GM19043 (cell line): ENCODE measurements around the gene CCDC196.
A peak's percentile ranks its signal among the peaks of the same experiment; 100 is the strongest.
"Not testable (repeated sequence)": the region's sequence is repeated elsewhere in the genome, so short reads cannot be mapped to it uniquely, and the experiment has no call there.

Source experiments
- ATAC-seq: cut with Tn5 transposase; IDR thresholded peaks from one replicate; pipeline ENCODE4 v1.9.1; 2021; ENCODE audit warnings: low read depth; ENCODE audit not compliant: unreplicated experiment

Gene CCDC196

DNA sequence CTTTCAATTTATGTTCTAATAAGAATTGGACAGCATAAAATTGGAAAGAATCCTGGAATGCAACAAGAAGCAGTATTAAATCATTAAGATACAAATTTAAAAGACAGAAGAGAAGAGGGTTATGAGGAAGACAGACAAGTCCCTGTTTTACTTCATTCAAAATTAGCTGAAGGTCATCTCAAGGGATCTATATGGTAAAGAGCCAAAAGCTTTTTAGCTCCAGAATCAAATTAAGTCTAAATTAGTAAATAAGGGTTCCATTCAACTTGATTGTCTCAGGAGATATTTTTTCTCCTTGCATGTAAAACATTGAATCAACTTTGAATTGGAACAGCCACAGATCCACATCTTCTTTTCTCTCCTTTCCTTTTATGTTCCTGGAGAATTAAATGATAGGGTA, 7.6 kb downstream of the CCDC196 start:
- ATAC-seq, result no peak

DNA sequence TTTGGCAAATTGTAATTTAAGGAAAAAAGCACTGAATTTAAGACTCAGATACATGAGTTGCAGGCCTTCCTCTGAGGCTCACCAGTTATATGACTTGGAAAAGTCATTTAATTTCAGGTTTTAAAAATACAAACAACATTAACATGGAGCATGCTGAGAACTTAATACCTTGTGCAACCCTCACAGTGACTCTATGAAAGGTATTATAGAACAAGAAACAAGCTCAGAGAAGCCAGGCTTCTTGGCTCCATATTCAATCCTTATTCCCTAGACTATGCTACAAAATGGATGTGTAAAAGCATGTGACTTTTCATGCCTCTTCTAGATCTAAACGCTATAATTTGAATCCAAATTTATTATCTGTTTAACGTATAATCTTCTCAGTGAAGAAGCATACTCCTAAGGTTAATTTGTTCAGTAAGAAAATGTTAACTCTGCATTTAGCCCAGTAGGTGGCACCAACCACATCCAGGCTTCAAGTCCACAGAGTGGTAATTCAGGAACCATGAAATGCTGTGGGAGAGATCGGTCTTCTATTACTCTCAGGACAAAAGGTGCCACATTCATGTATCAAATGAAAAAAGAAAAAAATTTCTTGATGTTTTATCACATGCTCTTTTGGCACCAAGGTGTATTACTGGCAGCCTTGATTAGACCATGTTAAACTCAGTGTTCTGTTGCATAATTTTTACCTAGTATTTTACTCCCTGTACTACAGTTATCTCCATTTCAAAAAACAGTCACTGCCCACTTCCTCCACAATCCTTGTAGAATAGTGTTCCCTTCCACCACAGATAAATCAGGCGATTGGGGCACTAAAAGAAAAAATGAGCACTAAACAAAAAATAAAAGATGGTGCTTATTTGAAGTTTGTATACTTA, 9.3 kb downstream of the CCDC196 start:
- ATAC-seq, result peak; percentile 59

DNA sequence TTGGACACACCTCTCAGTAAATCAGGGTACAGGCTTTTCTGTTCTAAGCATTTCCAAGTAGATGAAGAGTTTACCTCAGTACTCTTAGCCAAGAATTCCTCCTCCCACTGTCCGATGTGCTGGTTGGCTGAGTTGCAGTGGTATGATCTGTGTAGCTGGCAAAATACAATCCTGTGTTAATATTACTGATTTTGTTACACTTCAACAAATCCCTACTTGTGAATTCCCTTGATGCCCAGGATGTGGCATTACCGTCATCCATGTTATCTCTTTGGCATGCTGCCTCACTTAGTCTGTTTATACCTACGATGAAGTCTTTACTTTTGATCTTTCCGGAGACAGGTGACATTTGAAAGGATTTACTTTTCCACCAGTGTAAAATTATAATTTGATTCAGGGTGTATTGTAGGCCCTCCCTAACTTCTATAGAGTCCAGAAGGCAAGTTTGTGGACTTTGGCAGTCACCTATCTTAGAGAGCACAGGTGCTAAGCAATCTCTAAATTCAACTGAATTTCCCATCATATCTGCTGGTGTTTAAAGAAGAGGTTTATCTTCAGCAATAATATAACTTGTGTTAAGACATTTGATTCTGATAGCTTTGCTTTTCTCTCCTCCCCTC, 10.1 kb downstream of the CCDC196 start:
- ATAC-seq, result no peak

DNA sequence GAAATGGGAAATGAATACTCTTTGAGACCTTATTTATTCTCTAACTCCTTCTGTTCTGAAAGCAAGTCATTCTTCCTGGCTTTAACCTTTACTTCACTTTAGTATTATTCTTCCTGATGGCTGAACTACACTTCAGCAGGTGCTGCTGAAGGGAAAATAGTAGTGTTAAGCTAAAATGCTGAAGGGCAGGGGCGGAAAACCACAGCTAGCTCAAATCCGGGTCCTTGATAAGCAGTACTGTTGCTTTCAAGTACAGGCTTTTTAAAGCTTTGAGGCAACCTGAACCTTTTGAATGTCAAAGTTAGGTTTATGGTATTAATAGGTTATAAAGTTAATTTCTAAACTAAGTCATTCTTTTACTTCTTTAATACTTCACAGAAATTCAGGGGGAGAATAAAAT, 10.7 kb downstream of the CCDC196 start:
- ATAC-seq, result no peak

DNA sequence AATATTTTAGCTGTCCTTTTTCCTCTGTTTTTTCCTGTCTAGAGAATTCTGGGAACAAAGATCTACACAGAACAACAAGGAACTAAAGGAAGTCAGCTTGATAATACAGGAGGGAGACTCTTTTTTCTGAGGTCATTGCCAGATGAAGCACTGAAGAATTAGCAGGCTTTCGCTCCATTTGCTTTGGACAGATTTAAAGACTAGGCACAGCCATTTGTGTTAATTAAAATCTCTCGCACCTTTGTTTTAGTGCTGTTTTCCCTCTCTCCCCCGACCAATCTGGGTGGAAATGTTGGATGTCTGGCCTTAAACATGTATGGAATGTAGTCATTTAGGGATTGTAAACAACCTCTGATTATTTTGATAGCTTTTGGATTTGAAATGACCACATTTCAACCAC, 12.1 kb downstream of the CCDC196 start:
- no peak for ATAC-seq

DNA sequence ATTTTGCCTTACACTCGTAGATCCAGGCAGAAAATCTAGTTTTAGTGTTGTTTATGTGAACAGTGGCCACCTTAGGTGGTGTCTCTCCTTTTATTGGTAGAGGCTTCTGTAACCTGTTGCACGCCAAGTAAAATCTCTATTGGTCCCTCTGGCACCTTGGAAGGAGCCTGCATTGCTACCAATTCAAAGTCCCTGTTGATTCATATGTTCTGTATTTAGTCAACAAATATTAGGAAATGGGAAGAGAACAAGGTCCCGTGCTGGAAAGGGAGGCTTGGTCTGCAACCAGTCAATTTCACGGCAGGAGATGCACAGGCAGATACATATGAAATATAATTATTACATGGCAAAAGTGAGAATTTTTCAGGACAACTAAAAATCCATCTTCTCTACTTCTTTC, 15.4 kb downstream of the CCDC196 start:
- no peak for ATAC-seq

DNA sequence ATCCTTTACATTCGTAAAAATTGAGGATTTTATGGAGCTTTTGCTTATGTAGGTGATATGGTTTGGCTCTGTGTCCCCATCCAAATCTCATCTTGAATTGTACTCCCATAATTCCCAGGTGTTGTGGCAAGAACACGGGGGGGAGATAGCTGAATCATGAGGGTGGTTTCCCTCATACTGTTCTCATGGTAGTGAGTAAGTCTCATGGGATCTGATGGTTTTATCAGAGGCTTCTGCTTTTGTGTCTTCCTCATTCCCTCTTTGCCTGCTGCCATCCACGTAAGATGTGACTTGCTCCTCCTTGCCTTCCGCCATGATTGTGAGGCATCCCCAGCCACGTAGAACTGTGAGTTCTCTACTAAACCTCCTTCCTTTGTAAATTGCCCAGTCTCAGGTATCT, 16.7 kb downstream of the CCDC196 start:
- not testable (repeated sequence) for ATAC-seq

DNA sequence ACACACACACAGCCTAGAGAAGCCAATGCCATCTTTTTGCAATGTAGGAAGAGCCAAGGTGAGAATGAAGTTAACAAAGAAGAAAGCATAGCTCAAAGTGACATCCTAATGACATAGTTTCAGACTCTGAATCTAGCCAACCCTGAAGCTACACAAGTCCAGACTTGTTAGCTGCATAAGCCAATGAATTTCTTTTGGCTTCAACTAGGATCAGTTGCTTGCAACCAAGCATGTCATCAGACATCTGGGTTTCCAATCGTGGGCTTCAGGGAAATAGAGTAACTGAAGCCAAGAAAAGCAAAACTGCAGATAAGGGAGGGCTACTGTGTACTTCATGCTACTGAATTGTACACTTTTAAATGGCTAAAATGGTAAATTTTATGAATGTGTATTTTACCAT, 17.4 kb downstream of the CCDC196 start:
- ATAC-seq, result no peak

DNA sequence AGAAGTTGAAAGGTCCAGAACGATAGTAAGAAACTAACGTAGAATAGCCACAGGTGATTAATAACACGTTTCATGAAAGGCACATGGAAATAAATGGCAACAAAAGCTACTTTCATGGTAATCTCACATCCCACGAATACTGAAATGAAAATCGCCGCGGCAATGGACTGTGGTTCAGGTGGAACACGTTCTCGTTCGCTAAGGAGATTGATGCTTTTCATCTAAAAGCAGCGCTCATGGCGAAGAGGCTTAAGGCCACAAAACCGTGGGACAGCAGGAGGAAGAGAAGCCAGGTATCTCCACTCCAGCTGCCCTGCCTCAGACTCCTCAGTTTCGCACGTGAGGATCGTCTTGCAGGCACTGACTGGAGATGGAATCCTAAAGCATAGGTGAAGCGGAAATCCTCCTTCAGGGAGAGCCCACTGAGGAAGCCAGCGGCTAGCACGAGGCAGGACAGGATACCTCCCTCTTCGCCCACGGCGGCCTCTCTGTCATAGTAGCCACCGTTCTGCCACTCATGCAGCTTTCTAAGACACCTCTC, 21.1 kb downstream of the CCDC196 start:
- peak; percentile 4 for ATAC-seq

DNA sequence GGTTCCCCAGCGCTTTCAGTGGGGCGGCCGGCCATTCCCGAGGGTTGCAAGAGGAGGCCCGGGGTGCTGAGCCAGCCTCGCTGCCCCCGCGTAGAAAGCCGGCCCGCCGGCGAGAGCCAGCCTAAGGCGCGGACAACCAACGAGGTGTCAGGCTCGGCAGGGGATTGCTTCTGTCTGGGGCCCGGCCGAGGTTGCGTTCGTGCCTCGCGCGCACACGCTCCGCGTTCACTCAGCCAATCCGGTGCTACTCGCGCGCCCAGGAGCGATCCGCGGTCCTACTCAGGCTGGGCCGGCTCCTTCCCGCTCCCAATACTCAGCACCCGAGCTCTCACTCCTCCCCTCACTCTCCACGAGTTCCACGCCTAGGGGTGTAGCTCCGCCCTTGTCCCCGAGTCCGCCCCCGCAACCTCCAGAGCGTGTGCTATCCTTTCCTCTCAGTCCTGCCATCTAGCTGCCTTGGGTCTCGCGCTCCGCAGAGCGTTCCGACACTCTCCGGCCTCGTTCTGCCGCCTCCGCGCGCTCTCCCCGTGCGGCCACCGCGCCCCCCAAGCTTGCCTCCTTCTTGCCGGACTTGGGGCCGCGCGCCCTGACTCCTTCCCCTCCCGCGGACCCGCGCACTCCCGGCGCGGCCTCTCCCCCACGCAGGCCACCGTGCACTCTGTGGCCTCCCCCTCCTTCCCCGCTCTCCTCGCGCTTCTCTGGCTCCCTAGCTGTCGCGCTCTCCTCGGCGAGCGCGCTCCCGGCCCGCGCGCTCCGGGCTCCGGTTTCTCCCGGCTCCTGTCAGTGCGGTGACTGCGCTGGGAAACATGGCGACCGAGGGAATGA, 21.8 kb downstream of the CCDC196 start, which contains the start of gene GPHN:
TSS of gene GPHN (plus strand) at position 426 of the 825 bp plus-strand sequence.
- ATAC-seq, result peak; percentile 76

DNA sequence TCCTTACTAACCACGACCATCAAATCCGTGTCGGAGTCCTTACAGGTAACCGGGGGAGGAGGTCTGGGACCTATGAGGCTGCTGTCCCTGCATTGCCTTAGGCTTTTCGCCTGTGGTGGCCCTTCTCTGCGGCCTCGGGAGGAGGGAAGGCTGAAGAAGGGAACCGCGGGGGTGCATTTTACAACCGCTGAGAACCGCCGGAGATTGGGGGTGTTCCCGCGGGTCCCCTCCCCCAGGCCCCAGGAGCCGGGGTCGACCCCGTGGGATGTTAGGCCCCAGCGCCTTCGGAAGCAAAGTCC, 22.3 kb downstream of the CCDC196 start:
- ATAC-seq, result no peak

DNA sequence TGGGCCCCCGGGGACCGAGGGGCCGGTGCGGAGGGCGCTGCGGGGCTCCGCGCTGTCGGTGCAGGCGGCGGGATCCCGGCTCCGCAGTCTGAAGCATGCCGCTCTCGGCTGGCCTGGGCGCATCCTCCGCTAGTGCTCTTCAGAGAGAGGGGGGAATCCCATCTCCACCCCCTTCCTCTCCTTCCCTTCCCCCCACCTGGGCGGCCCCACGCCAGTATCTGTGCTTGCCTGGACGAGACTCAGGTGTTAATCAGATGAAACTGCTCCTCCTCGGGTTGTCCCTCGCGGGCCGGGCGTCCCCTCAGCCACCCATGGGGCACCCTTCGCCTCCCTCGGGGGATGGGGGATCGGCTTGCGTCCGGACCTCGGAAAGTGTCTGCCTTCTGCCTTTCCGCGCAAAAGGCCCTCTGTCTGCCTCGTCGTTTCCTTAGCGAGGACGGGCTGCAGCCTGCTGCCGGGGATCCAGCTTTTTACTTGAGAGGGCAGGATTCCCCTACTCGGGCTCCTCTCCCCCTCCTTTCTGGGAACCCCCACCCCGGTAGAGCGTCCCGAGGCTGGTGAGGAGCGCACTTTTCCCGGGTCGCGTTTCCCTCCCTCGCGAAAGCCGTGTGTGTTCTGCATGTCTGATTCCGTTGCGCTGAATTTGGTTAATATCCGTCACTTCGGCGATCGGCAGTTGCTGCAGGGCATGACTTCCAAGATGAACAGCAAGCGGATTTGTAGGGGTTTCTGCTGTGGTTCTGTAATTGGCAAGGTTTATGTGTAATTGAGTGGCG, 22.9 kb downstream of the CCDC196 start:
- ATAC-seq, result no peak

DNA sequence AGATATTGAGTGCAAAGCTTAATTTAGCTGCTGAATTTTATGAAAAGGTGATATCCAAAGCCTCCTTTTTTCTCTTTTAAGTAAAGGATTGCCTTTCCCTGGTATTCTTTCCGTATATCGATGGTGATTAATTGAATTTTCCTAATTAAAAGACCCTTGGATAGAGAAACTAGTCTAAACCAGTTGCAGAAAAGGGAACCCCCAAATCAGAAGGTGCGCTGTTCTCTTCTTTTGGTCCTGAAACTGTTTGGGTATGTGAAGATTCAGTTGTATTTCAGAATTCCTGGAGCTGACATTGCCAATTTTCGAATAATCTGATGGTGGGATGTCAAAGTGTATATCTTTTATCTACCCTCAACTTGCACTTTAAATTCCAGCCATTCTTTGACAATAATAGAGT, 23.7 kb downstream of the CCDC196 start:
- ATAC-seq, result no peak

DNA sequence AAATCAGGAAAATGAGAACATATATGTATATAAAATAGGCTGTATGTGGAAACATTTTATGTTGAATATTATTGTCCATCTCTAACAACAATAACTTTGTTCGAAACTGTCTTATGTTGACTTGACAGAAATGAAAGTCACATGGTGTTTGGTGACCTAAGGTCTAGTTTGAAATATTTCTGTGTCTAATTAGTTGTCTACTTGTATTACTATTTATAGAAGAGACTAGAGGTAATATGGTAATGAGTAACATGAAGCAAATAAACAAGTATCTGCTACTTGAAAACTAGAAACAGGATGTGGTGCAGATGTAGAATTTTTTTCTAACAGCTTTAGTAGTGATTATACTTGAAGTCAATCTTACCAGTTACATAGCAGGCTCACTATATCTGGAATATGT, 25.7 kb downstream of the CCDC196 start:
- peak; percentile 29 for ATAC-seq

DNA sequence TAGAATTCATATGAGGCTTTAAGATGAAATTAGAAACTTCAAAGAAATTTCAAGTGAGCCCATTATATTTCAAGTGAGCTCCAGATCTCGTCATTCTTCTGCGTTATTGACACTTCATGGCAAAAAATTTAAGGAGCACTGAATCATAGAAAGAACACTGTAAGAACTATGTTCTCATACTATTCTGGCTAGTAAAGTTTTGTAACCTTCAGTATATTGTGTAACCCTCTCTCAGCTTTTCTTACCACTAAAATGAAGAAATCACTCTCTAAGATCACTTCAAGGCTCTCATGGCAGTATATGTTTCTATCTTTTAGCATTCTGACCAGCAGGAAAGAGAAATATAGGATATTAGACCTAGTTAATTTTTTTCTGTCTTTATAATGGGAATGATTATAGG, 28.0 kb downstream of the CCDC196 start:
- ATAC-seq, result no peak

DNA sequence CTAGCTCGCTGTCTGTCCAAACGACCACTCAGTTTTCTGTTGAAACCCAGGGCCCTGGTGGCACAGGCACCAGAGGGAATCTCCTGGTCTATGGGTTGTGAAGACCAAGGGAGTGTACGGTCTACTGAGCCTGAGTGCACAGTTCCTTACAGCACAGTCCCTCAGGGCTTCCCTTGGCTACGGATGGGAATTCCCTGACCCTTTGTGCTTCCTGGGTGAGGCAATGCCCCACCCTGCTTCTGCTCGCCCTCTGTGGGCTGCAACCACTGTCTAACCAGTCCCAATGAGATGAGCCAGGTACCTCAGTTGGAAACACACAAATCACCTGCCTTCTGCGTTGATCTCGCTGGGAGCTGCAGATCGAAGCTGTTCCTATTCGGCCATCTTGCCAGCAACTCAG, 44.4 kb downstream of the CCDC196 start:
- no peak for ATAC-seq

DNA sequence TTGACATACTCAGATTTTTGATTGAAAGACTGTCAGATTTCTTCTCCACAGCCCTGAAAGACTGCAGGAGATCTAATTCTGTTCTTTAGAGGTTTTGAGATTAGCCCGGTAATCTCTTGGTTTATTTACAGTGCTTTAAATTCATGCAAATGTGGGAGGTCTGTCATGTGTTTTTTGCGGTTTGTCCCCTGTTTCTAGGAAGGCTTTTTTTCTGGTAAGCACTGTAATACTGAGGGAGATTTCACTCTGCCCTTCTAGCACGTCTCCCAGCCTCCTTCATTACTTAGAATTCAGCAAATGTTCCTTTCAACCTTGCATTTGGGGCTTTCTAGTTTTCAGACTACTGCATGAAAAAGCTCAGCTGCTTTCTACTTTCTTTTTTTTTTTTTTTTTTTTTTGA, 52.9 kb downstream of the CCDC196 start:
- no peak for ATAC-seq

DNA sequence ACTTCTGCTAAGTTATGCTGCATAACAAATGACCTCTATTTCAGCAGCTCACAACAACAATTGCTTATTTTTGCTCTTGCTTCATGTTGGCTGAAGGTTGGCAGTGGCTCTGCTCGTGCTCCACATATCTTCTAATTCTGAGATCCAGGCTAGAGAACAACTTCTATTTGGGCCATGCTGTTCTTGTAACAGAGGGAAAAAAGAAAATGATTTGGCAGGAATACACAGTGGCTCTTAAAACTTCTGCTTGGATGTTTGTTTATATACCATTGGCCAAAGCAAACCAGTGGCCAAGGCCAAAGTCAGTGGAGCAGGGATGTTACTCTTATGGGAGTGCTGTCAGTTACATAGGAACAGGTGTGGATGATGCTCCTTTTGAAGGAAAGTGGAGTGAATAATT, 53.9 kb downstream of the CCDC196 start:
- no peak for ATAC-seq

DNA sequence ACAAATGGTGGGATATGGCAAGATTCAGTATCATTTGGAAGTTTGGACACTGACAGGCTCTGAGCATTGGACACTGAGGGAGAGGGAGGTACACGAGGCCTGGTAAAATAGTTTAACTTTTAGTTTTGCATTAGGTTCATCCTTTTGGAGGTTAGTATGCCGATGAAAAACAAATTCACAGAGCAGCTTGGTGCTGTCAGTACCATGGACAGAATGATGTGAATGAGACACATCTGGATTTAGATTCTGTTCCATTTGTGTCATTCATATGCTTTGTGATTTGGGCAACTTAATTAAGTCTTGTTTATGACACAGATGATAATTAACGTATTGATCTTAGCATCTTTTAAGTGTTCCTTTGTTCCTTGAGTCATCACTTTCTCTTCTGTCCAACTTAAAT, 55.5 kb downstream of the CCDC196 start:
- no peak for ATAC-seq

DNA sequence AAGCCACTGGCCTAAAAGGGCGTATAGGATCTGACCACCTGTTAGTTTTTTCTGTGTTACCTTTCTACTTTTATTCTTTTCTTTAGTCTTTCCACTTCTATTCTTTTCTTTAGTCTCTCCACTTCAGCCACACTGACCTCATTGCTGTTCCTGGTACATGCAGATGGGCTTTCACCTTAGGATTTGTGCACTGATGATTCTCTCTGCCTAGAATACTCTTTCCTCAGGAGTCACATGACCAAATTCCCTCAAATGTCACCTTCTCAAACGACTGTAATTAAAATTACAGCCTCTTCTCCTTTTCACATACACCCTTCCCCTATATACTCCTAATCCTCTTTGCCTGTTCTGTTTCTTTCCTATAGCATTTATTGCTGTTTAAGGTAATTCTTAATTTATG, 57.8 kb downstream of the CCDC196 start:
- no peak for ATAC-seq
